GM23248 (cell line): Measurements from ENCODE around the gene THBS2. TPM values are rescaled to one million over a fixed set of nuclear protein-coding genes. Genes with fewer than 3 reads are reported as not detected.

Experiments
- DNase-seq: peaks from one replicate; pipeline ENCODE4 v3.0.0-alpha.2; 2015
- H2AFZ ChIP-seq: fragments of 200-600 bp; sonication (generic); 2 replicates; pipeline ENCODE4 v1.6.1; 2016; ENCODE audit warnings: antibody characterized with exemption
- H3F3A ChIP-seq: fragments of 200-600 bp; sonication (generic); 2 replicates; pipeline ENCODE4 v1.6.1; 2016; ENCODE audit warnings: mild to moderate bottlenecking, antibody characterized with exemption, mixed run types; ENCODE audit not compliant: insufficient read depth
- H3K27ac ChIP-seq: fragments of 200-600 bp; sonication (generic); 2 replicates; pipeline ENCODE4 v1.5.1; 2016; ENCODE audit warnings: mild to moderate bottlenecking
- H3K27me3 ChIP-seq: fragments of 200-600 bp; sonication (generic); replicated peaks from 2 replicates; pipeline ENCODE4 v1.6.1; 2016; ENCODE audit warnings: mild to moderate bottlenecking; ENCODE audit not compliant: insufficient read depth
- H3K36me3 ChIP-seq: fragments of 200-600 bp; sonication (generic); 2 replicates; pipeline ENCODE4 v1.6.1; 2016; ENCODE audit warnings: low read depth, mild to moderate bottlenecking
- H3K4me1 ChIP-seq: fragments of 200-600 bp; sonication (generic); 2 replicates; pipeline ENCODE4 v1.6.1; 2016; ENCODE audit warnings: mild to moderate bottlenecking; ENCODE audit not compliant: insufficient read depth
- H3K4me2 ChIP-seq: fragments of 200-600 bp; sonication (generic); one replicate; pipeline ENCODE4 v1.6.1; 2016; ENCODE audit warnings: mild to moderate bottlenecking; ENCODE audit not compliant: unreplicated experiment
- H3K4me3 ChIP-seq: fragments of 200-600 bp; sonication (generic); 2 replicates; pipeline ENCODE4 v1.5.1; 2016; ENCODE audit warnings: mild to moderate bottlenecking
- H3K79me2 ChIP-seq: fragments of 200-600 bp; sonication (generic); 2 replicates; pipeline ENCODE4 v1.6.1; 2016; ENCODE audit warnings: mild to moderate bottlenecking; ENCODE audit not compliant: insufficient read depth
- H3K9ac ChIP-seq: fragments of 200-600 bp; sonication (generic); 2 replicates; pipeline ENCODE4 v1.6.1; 2016; ENCODE audit warnings: mild to moderate bottlenecking
- H3K9me2 ChIP-seq: fragments of 200-600 bp; sonication (generic); 2 replicates; pipeline ENCODE4 v1.6.1; 2016; ENCODE audit warnings: mixed run types, mild to moderate bottlenecking, moderate library complexity; ENCODE audit not compliant: insufficient read depth
- H3K9me3 ChIP-seq: fragments of 200-600 bp; sonication (generic); one replicate; pipeline ENCODE4 v1.6.1; 2017; ENCODE audit warnings: low read depth
- H4K20me1 ChIP-seq: fragments of 200-600 bp; sonication (generic); 2 replicates; pipeline ENCODE4 v1.6.0; 2016; ENCODE audit not compliant: insufficient read depth
- EZH2 ChIP-seq: fragments of 200-600 bp; sonication (generic); IDR thresholded peaks from 2 replicates; pipeline ENCODE4 v1.6.1; 2018; ENCODE audit warnings: antibody characterized with exemption, mild to moderate bottlenecking; ENCODE audit not compliant: insufficient read depth, poor library complexity, severe bottlenecking
- EZH2phosphoT487 ChIP-seq: fragments of 200-600 bp; sonication (generic); IDR thresholded peaks from 2 replicates; pipeline ENCODE4 v1.6.1; 2018; ENCODE audit warnings: antibody characterized with exemption, moderate library complexity, mild to moderate bottlenecking, low read depth; ENCODE audit not compliant: insufficient read depth
- WGBS, 2 experiments: methylation state at CpG; one replicate each; pipeline ENCODE4 v1.1.6; 2015 to 2017; ENCODE audit warnings: low lambda C conversion rate in 2 of 2, low coverage in 1 of 2; ENCODE audit errors: missing lambda C conversion rate in 2 of 2; 5-methylcytosine and 5-hydroxymethylcytosine counted together
- in situ Hi-C: fragments of 300-500 bp; cut with MboI; formaldehyde crosslinking; loops from 2 replicates; pipeline ENCODE4 v1.15.0; 2020
- polyA plus RNA-seq: library from polyadenylated mRNA; unstranded; fragments of >200 nt; fragmentation: Nextera tagmentation; extraction: Ambion mirVana; gene quantifications from 2 replicates; pipeline ENCODE4 v1.2.1, GENCODE V29; 2016
- total RNA-seq: library from RNA; depleted of rRNA; stranded (reverse); fragments of >200 nt; shearing (Covaris generic); gene quantifications from 2 replicates; pipeline ENCODE4 v1.2.3, GENCODE V29; 2014

THBS2 gene
- total and polyA plus RNA-seq, 2 experiments from 2014 or later: 77.8 to 137 TPM

GRCh38 chr6:169254456-169255316 is 1.0 kb upstream of the THBS2 start:
- Histone ChIP-seq H3K9ac (peak overlapping the region; percentile 84; the same call in 1 of the 2 replicates), H4K20me1 (no peaks in the 10 kb centered on the region), H3K27me3 (no peaks in the 10 kb centered on the region), H3K9me3 (no peaks in the 10 kb centered on the region), H3F3A (peaks cover 33% of the 10 kb centered on the region), H3K36me3 (no peaks in the 10 kb centered on the region), H3K4me3 (peak overlapping the region; percentile 87), H2AFZ (peak overlapping the region; percentile 83; the same call in 1 of the 2 replicates), H3K9me2 (no peaks in the 10 kb centered on the region), H3K4me1 (peaks cover 23% of the 10 kb centered on the region), H3K79me2 (peaks cover 28% of the 10 kb centered on the region), H3K27ac (peak overlapping the region; percentile 76), H3K4me2 (peak overlapping the region; percentile 95)
- WGBS, 2 experiments: 41 to 48% methylated on average over 19 of the region's 19 CpGs
- in situ Hi-C loops: no loop called here
- peak; percentile 35 for DNase-seq
- TF ChIP-seq EZH2phosphoT487 (no peak), EZH2 (no peak)

GRCh38 chr6:169252505-169253189 is 999 bp downstream of the THBS2 start:
- no peaks in the 10 kb centered on the region for H3K9me3 ChIP-seq
- H2AFZ ChIP-seq: peak overlapping the region; percentile 83
- H3K27me3 ChIP-seq: no peaks in the 10 kb centered on the region
- in situ Hi-C loops: no loop called here
- H3K27ac ChIP-seq: peak overlapping the region; percentile 76
- H3F3A ChIP-seq: peaks cover 33% of the 10 kb centered on the region
- H4K20me1 ChIP-seq: no peaks in the 10 kb centered on the region
- H3K79me2 ChIP-seq: peaks cover 35% of the 10 kb centered on the region
- no peaks in the 10 kb centered on the region for H3K9me2 ChIP-seq
- DNase-seq: peak; percentile 56
- peak overlapping the region; percentile 95 for H3K4me2 ChIP-seq
- peaks cover 23% of the 10 kb centered on the region for H3K4me1 ChIP-seq
- TF ChIP-seq EZH2 (no peak), EZH2phosphoT487 (no peak)
- 2 to 4% methylated on average over 14 of the region's 14 CpGs for WGBS, 2 experiments
- H3K4me3 ChIP-seq: peak overlapping the region; percentile 87
- H3K36me3 ChIP-seq: peaks cover 4% of the 10 kb centered on the region; the same call in 1 of the 2 replicates
- peak overlapping the region; percentile 84 for H3K9ac ChIP-seq

DNA sequence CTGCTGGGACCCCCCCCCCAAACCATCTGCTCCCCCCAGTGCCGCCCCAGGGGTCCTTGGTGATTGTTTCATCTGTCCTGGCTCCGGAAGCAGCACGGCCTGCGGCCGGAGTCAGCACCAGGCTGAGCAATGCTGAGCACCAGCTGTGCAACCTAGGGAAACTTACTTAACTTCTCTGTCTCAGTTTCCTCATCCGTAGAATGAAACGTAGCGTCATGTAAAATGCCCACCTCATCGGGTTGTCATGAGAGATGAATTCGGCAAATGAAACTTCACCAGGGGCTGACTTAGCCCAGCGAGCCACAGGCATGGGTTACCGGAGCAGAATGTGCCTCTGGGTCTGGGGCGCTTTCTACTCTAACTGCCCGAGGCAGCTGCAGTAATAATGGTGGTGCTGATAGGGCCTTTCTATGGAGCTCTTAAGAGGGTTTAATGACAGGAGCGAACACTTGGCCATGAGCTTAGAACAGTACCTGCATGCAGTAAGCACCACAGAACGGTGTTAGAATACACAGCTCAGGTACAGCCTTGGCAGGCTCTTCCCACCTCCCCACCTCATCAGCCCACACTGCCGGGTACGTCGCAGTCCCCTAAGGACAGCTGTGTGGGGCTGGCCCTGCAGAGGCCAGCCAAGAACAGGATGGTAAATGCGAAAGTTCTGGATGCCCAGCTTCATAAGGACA is 1.7 kb downstream of the THBS2 start:
- Histone ChIP-seq H3K9me2 (no peaks in the 10 kb centered on the region), H3K4me1 (peaks cover 23% of the 10 kb centered on the region), H2AFZ (peak overlapping the region; percentile 83; the same call in 1 of the 2 replicates), H3K79me2 (peaks cover 35% of the 10 kb centered on the region), H3K36me3 (peaks cover 11% of the 10 kb centered on the region; the same call in 1 of the 2 replicates), H4K20me1 (no peaks in the 10 kb centered on the region), H3F3A (peaks cover 33% of the 10 kb centered on the region), H3K4me3 (peak overlapping the region; percentile 87), H3K4me2 (peak overlapping the region; percentile 95), H3K9me3 (no peaks in the 10 kb centered on the region), H3K27me3 (no peaks in the 10 kb centered on the region), H3K27ac (peak overlapping the region; percentile 76), H3K9ac (peak overlapping the region; percentile 84)
- in situ Hi-C loops: no loop called here
- peak; percentile 49 for DNase-seq
- no peak for TF ChIP-seq EZH2
- no peak for TF ChIP-seq EZH2phosphoT487
- WGBS, 2 experiments: 3 to 5% methylated on average over 18 to 20 of the region's 20 CpGs

DNA sequence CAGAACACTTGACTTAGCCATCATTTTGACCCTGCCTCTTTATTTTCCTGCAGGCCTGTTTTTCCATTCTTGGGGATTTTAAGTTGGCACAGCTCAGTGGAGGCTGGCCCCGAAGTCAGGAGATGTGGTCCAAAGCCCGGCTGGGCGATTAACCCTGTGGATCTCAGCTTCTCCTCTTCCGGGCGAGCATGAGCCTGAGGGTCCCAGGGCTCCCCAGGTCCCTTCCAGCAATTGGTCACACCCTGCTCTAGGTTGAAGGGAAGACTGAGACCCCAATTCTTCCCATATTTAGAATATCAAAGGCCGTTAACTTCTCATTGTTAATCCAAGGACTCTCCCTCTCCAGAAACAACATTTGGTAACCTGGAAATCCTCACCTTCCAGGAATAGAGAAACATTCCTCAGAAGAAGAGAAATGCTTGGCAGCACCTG is 2.3 kb downstream of the THBS2 start:
- H3K9ac ChIP-seq: peak overlapping the region; percentile 84
- peaks cover 17% of the 10 kb centered on the region; the same call in 1 of the 2 replicates for H3K36me3 ChIP-seq
- peaks cover 35% of the 10 kb centered on the region for H3K79me2 ChIP-seq

More for the DNA sequence above, 2.3 kb downstream of the THBS2 start:
- Histone ChIP-seq H3K27ac (peak overlapping the region; percentile 76), H3K27me3 (no peaks in the 10 kb centered on the region), H4K20me1 (no peaks in the 10 kb centered on the region), H2AFZ (peak overlapping the region; percentile 83; the same call in 1 of the 2 replicates), H3K4me2 (peak overlapping the region; percentile 95), H3K4me1 (peaks cover 23% of the 10 kb centered on the region), H3K4me3 (peak overlapping the region; percentile 87), H3F3A (peaks cover 33% of the 10 kb centered on the region), H3K9me2 (no peaks in the 10 kb centered on the region), H3K9me3 (no peaks in the 10 kb centered on the region)
- TF ChIP-seq EZH2phosphoT487: no peak
- TF ChIP-seq EZH2: no peak
- peak; percentile 47 for DNase-seq
- in situ Hi-C loops: no loop called here
- WGBS, 2 experiments: 14 to 17% methylated on average over 6 of the region's 6 CpGs
